ENCODE data around the gene BNIPL.

The BNIPL gene

GRCh38 chr1:151060657-151061421, 24.5 kb downstream of the BNIPL start:
- no peaks in the 10 kb centered on the region for H3K27me3 Mint-ChIP-seq
- peaks cover 68% of the 10 kb centered on the region for H3K4me1 Mint-ChIP-seq
- H3K27ac Mint-ChIP-seq: peak overlapping the region; percentile 94 to 98
- ATAC-seq (no peak), DNase-seq (no peak)
- peak overlapping the region; percentile 93 to 95 for H3K4me3 Mint-ChIP-seq
- no peaks in the 10 kb centered on the region for H3K9me3 Mint-ChIP-seq

- Mint-ChIP-seq H3K27me3 (no peaks in the 10 kb centered on the region), H3K4me3 (peak overlapping the region in 1 of 2 donors; percentile 95), H3K4me1 (peaks cover 60% of the 10 kb centered on the region), H3K27ac (no peak overlapping the region), H3K9me3 (no peaks in the 10 kb centered on the region)
- no peak for DNase-seq
- ATAC-seq: no peak
These were observed 25.3 kb downstream of the BNIPL start for GRCh38 chr1:151061704-151062103.

DNA sequence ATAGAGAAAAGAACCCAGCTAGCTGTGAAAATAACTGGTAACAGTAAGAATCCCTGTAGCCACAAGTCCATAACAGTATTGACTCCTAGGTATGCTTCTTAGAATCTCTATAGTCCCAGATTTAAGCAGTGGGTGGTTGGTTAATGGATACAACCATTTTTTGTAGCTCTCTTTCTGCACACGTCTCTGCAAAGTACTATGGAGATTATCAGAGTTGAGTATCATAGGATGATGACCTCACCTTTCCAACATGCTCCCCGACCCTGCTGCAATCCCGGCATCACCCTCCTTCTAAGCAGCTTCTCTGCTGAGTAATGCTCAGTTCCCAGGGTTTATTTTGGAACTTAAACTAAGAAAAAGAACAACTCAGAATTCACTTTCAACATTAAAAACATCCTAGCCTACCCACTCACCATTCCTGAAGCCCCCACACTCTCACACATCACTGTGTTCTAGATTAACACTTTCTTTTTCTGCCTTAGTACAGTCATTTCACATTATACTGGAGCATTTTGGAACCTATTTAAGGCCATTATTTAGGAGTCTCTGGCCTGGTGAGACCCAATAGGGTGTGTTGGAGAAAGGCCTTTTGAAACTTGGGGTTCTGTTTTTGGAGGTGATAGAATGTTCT, 26.5 kb downstream of the BNIPL start:
- no peak overlapping the region for H3K27ac Mint-ChIP-seq
- no peaks in the 10 kb centered on the region for H3K9me3 Mint-ChIP-seq
- peak overlapping the region in 1 of 2 donors; percentile 10 for H3K4me3 Mint-ChIP-seq
- DNase-seq (no peak), ATAC-seq (no peak)
- H3K27me3 Mint-ChIP-seq: no peaks in the 10 kb centered on the region
- H3K4me1 Mint-ChIP-seq: peaks cover 48% of the 10 kb centered on the region

- Mint-ChIP-seq H3K4me1 (peaks cover 55% of the 10 kb centered on the region), H3K4me3 (no peak overlapping the region), H3K9me3 (no peaks in the 10 kb centered on the region), H3K27me3 (no peaks in the 10 kb centered on the region), H3K27ac (no peak overlapping the region)
- no peak for ATAC-seq
- no peak for DNase-seq
These were observed 28.8 kb downstream of the BNIPL start for GRCh38 chr1:151065089-151065645.

DNA sequence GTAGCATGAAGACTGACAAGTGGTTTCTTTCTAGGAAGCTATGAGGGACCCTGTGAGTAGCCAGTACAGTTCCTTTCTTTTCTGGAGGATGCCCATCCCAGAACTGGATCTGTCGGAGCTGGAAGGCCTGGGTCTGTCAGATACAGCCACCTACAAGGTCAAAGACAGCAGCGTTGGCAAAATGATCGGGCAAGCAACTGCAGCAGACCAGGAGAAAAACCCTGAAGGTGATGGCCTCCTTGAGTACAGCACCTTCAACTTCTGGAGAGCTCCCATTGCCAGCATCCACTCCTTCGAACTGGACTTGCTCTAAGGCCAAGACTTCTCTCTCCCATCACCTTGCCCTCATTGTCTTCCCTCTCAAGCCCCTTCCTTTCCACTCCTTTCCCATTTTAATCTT, 30.8 kb downstream of the BNIPL start:
- no peak for ATAC-seq
- Mint-ChIP-seq H3K4me3 (no peak overlapping the region), H3K9me3 (no peaks in the 10 kb centered on the region), H3K27me3 (no peaks in the 10 kb centered on the region), H3K27ac (no peak overlapping the region), H3K4me1 (peaks cover 48% of the 10 kb centered on the region)
- DNase-seq: no peak

DNA sequence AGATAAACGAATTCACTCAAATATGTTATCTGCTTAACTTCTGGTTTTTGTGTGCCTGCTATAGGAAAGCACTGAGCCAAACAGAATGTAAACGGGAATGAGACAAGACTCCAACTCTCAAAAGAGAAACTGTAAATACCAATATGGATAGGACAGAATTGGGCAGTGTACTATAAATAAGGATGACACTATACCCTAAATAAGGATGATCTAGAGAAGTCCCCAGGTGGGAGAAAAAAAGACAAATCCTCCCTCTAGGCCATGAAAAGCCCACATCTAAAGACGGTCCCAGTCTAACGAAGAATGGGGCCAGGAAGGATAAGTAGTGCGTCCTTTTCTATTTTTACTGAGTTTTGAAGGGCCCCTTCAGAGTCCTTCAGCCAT, 32.7 kb downstream of the BNIPL start:
- DNase-seq (no peak), ATAC-seq (no peak)
- H3K27me3 Mint-ChIP-seq: no peaks in the 10 kb centered on the region
- peaks cover 46% of the 10 kb centered on the region for H3K4me1 Mint-ChIP-seq
- H3K27ac Mint-ChIP-seq: peak overlapping the region in 1 of 2 donors; percentile 80
- H3K9me3 Mint-ChIP-seq: no peaks in the 10 kb centered on the region
- peak overlapping the region; percentile 95 to 100 for H3K4me3 Mint-ChIP-seq

DNA sequence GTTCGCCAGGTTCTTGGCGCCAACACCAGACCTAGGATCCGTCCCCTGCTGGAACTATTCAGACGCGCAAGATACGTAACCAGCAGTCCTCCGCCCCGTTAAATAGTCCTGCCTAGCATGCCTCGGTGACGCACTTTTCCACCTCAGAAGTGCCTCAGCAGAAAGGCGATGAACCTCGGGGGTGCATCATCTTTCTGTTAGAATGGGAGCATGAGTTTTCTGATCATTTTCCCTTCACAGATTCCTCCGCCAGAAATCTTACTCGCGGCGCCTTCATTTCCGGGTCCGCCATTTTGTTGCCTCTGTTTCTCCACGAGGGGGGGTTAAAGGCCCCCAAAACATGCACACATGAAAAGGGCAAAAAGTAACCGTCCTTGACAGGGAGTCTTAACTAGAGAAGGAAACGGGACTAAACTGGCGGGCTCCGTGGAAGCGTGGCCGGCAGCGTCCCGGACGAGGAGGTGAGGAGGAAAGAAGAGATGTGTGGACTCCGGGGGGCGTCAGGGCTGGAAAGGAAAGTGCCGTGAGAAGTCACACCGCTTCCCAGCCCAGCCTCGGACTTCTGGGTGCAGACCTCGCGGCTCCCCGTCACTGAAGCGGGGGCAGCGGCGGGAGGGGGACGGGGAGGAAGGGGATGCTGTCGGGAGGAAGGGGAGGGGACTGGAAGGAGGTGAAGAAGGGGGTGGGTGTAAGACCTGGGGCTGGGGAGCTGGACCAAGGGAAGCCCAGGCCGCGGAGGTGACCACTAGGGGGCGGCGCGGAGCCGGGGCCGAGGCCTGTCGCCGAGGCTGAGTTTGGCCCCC, 34.3 kb downstream of the BNIPL start, which contains the start of gene GABPB2:
TSS of gene GABPB2 (plus strand) at position 288 of the 803 bp plus-strand sequence. CDS start 17,429 bp downstream, outside the sequence.
- Mint-ChIP-seq H3K27me3 (no peaks in the 10 kb centered on the region), H3K9me3 (no peaks in the 10 kb centered on the region), H3K4me1 (peaks cover 40% of the 10 kb centered on the region), H3K4me3 (peak within 1 kb of the TSS; percentile 95 to 100), H3K27ac (peak within 1 kb of the TSS; percentile 98 to 100)
- DNase-seq (peak; percentile 89 to 90), ATAC-seq (peak; percentile 93)

- DNase-seq (no peak), ATAC-seq (no peak)
- H3K4me3 Mint-ChIP-seq: peak overlapping the region; percentile 95 to 100
- peaks cover 40% of the 10 kb centered on the region for H3K4me1 Mint-ChIP-seq
- no peaks in the 10 kb centered on the region for H3K27me3 Mint-ChIP-seq
- no peaks in the 10 kb centered on the region for H3K9me3 Mint-ChIP-seq
- H3K27ac Mint-ChIP-seq: peak overlapping the region; percentile 98 to 100
These were observed 35.8 kb downstream of the BNIPL start for GRCh38 chr1:151072224-151072623.

- no peaks in the 10 kb centered on the region for H3K9me3 Mint-ChIP-seq
- ATAC-seq (no peak), DNase-seq (no peak)
- H3K27me3 Mint-ChIP-seq: no peaks in the 10 kb centered on the region
- H3K4me1 Mint-ChIP-seq: no peaks in the 10 kb centered on the region
- H3K4me3 Mint-ChIP-seq: no peak overlapping the region
- no peak overlapping the region for H3K27ac Mint-ChIP-seq
These were observed 49.7 kb downstream of the BNIPL start for GRCh38 chr1:151085953-151086559.

All from stimulated activated naive CD8-positive, alpha-beta T cell treated with anti-CD3 and anti-CD28 coated beads, Interleukin-15, amount 100 ng/mL, for 72 hours (primary cell).